Pancreas (tissue), 10 donors: ENCODE results near the gene TMEM214. TPM values are rescaled to one million over a fixed set of nuclear protein-coding genes. Genes with fewer than 3 reads are reported as not detected.

ENCODE experiments used
- ATAC-seq, 4 donors: fragments of 200-7000 bp; cut with Tn5 transposase; one replicate each; pipeline versions ENCODE4 v1.8.0 to v1.9.1; 2020; ENCODE audit warnings: mild to moderate bottlenecking in 4 of 4, moderate library complexity in 4 of 4
- DNase-seq, 6 donors: peaks; one replicate each; pipeline ENCODE4 v3.0.0-alpha.2; 2020
- FAIRE-seq: peaks from 2 replicates; lab custom pipeline; 2012; peaks lifted over from hg19 to GRCh38; lab: Jason Lieb, UNC
- H3K27ac ChIP-seq, 4 donors: fragments of 200-600 bp; sonication (generic); 1 replicate in 3 of 4; 2 replicates in 1 of 4; pipeline versions ENCODE4 v1.5.0 to v1.8.0; 2020
- H3K27me3 ChIP-seq, 4 donors: fragments of 200-600 bp; one replicate each; pipeline ENCODE4 v1.8.0; 2021
- H3K36me3 ChIP-seq, 3 donors: fragments of 200-600 bp; sonication (generic) in 1 of 3; one replicate each; pipeline versions ENCODE4 v1.5.0 to v1.8.0; 2020 to 2021
- H3K4me1 ChIP-seq, 3 donors: fragments of 200-600 bp; one replicate each; pipeline ENCODE4 v1.8.0; 2021
- H3K4me3 ChIP-seq, 4 donors: fragments of 200-600 bp; sonication (generic) in 2 of 4; one replicate each; pipeline versions ENCODE4 v1.5.0 to v1.8.0; 2020 to 2021
- H3K9me3 ChIP-seq, 4 donors: fragments of 200-600 bp; one replicate each; pipeline ENCODE4 v1.8.0; 2021
- WGBS, 2 donors: extraction: QIAGEN DNeasy Blood & Tissue Kit; methylation state at CpG; one replicate each; pipeline ENCODE4 v1.1.7; 2013; 5-methylcytosine and 5-hydroxymethylcytosine counted together
- intact Hi-C, 3 donors: fragments of 100-400 bp; cut with DNase I; formaldehyde crosslinking; loops; one replicate each; pipeline versions ENCODE4 v1.11.1 to v1.14.2; 2022
- polyA plus RNA-seq, 2 donors: library from polyadenylated mRNA; stranded (reverse); fragments of 200-250 nt; gene quantifications; one replicate each; pipeline ENCODE4 v1.2.3, GENCODE V29; 2013
- total RNA-seq, 6 donors: library from RNA; stranded (reverse); fragmentation: NEBNext Ultra II Directional in 4 of 6; extraction: Animal tissue kit (Norgen Biotek cat#: 25700) in 4 of 6; gene quantifications; one replicate each; pipeline versions ENCODE4 v1.2.1 to v1.2.4, GENCODE V29; 2021 to 2023
- TF ChIP-seq, protein P1 (sequence below), 4 donors: fragments of 200-600 bp; sonication (generic) in 3 of 4; IDR thresholded peaks; one replicate each; pipeline versions ENCODE4 v1.5.0 to v1.8.0; 2021; ENCODE audit warnings: antibody characterized with exemption in 4 of 4
- donor health status: healthy with polysubstance abuse.
- donor health status: DM: no; HTN: no; CAD: no; lungs with moderate emphysema.
- donor health status: DM: no; HTN: no; CAD: no.
- donor health status: control.
- donor health status: control.
- donor health status: Bipolar disorder and iron deficiency.
- donor health status: DM: yes; HTN: yes; CAD: no.
- donor health status: DM: no; HTN: no; CAD: no.
- donor health status: DM: no; HTN: no; CAD: no.
- donor health status: DM: yes; HTN: yes; CAD: no.

The TMEM214 gene
- total and polyA plus RNA-seq, 8 donors: 57.3 to 109 (median 64.6) TPM

DNA sequence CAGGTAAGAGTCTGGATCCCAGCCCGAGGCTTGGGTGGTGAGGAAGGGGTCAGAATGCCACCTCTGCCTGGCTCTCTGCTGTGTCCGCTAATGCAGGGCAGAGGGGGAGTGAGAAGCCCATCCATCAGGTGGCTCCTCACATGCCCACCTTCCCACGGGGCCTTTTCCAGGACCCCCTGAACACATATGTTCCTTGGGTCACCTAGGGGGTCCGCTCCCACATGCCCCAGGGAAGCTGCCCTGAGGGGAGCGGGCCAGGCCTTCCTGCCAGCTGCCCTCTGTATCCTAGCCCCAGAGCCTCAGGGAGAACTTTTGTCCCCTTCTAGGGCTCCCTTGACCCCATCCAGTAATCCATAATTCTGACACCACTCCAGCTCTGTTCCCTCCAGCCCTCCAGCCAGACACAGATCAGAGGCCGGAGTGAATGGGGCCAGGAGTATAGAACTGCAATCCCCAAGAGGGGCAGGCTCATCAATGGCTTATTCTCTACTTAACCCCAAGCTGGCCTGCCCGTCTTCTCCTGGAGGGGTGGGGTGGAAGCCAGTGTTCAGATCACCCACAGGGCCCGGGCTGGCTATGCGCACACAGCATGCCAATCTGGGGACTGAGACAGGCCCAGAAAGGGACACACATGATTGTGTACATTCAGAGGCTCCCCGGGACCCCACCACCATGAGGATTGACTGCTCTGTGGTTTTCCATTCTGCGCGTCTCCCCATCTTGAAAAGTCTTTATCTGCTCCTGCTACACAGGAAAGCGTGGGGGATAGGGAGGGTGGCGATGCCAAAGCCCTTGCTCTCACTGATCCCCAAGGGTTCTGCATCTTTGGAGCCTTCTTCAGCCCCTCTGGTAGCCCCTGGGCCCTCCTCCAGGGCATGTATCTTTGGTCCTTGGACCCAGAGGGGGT lies 46.7 kb downstream of the TMEM214 start:
- Histone ChIP-seq H3K27me3 (no peaks in the 10 kb centered on the region), H3K9me3 (no peaks in the 10 kb centered on the region), H3K27ac (no peak overlapping the region), H3K36me3 (no peaks in the 10 kb centered on the region), H3K4me1 (peaks cover 0 to 8% (median 0%) of the 10 kb centered on the region in 3 donors), H3K4me3 (peak overlapping the region in 2 of 4 donors; percentile 6 to 24)
- intact Hi-C loops: loop anchor here in 1 of 3 donors (10.0 kb wide), 1 partner anchor 115 kb away; no protein-coding TSS in a partner anchor
- DNase-seq (peak in 1 of 6 donors; percentile 50), ATAC-seq (no peak), FAIRE-seq (no peak)
- 76 to 80% methylated on average over 14 of the region's 14 CpGs for WGBS, 2 donors
- TF ChIP-seq, protein P1, sequence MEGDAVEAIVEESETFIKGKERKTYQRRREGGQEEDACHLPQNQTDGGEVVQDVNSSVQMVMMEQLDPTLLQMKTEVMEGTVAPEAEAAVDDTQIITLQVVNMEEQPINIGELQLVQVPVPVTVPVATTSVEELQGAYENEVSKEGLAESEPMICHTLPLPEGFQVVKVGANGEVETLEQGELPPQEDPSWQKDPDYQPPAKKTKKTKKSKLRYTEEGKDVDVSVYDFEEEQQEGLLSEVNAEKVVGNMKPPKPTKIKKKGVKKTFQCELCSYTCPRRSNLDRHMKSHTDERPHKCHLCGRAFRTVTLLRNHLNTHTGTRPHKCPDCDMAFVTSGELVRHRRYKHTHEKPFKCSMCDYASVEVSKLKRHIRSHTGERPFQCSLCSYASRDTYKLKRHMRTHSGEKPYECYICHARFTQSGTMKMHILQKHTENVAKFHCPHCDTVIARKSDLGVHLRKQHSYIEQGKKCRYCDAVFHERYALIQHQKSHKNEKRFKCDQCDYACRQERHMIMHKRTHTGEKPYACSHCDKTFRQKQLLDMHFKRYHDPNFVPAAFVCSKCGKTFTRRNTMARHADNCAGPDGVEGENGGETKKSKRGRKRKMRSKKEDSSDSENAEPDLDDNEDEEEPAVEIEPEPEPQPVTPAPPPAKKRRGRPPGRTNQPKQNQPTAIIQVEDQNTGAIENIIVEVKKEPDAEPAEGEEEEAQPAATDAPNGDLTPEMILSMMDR (IDR thresholded peaks at IDR 0.05): no peak

DNA sequence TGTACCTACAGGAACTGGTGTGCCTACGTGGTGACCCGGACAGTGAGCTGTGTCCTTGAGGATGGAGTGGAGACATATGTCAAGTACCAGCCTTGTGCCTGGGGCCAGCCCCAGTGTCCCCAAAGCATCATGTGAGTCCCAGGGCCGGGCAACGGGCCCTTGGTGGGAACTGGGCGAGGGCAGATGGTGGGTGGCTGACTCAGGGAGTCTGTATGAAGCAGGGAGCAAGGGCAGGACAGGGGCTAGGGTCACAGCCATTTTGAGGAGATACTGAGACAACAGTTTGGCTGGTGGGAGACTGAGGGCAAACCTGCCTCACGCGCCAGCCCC lies 47.3 kb downstream of the TMEM214 start:
- FAIRE-seq (no peak), DNase-seq (peak in 1 of 6 donors; percentile 73), ATAC-seq (no peak)
- H3K27me3 ChIP-seq: no peaks in the 10 kb centered on the region
- no peak overlapping the region for H3K27ac ChIP-seq
- peak overlapping the region in 1 of 4 donors; percentile 24 for H3K4me3 ChIP-seq
- H3K4me1 ChIP-seq: peaks cover 0 to 8% (median 0%) of the 10 kb centered on the region in 3 donors
- TF ChIP-seq, protein P1 (IDR thresholded peaks at IDR 0.05): no peak
- intact Hi-C loops: loop anchor here in 1 of 3 donors (10.0 kb wide), 1 partner anchor 115 kb away; no protein-coding TSS in a partner anchor
- 88% methylated on average over 7 of the region's 7 CpGs for WGBS, 2 donors
- H3K36me3 ChIP-seq: no peaks in the 10 kb centered on the region
- H3K9me3 ChIP-seq: no peaks in the 10 kb centered on the region

DNA sequence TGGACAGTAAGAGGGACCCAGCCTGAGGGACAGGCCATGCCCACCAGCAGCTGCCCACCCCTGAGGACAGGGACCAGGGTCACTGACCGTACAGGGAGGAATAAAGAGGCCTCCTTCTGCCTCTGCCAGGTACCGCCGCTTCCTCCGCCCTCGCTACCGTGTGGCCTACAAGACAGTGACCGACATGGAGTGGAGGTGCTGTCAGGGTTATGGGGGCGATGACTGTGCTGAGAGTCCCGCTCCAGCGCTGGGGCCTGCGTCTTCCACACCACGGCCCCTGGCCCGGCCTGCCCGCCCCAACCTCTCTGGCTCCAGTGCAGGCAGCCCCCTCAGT lies 47.8 kb downstream of the TMEM214 start:
- H3K4me3 ChIP-seq: peak overlapping the region in 1 of 4 donors; percentile 24

DNA sequence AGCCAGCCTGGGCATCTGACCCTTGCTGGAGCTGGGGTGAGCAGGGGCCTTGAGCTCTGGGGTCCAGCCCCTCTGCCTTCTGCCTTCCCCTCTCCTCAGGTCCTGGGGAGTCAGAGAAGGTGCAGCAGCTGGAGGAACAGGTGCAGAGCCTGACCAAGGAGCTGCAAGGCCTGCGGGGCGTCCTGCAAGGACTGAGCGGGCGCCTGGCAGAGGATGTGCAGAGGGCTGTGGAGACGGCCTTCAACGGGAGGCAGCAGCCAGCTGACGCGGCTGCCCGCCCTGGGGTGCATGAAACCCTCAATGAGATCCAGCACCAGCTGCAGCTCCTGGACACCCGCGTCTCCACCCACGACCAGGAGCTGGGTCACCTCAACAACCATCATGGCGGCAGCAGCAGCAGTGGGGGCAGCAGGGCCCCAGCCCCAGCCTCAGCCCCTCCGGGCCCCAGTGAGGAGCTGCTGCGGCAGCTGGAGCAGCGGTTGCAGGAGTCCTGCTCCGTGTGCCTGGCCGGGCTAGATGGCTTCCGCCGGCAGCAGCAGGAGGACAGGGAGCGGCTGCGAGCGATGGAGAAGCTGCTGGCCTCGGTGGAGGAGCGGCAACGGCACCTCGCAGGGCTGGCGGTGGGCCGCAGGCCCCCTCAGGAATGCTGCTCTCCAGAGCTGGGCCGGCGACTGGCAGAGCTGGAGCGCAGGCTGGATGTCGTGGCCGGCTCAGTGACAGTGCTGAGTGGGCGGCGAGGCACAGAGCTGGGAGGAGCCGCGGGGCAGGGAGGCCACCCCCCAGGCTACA lies 49.4 kb downstream of the TMEM214 start:
- Histone ChIP-seq H3K4me1 (peaks cover 0 to 13% (median 0%) of the 10 kb centered on the region in 3 donors), H3K4me3 (no peak overlapping the region), H3K27ac (no peak overlapping the region), H3K27me3 (no peaks in the 10 kb centered on the region), H3K9me3 (no peaks in the 10 kb centered on the region), H3K36me3 (no peaks in the 10 kb centered on the region)
- 86 to 89% methylated on average over 38 of the region's 38 CpGs for WGBS, 2 donors
- FAIRE-seq (no peak), DNase-seq (peak in 2 of 6 donors; percentile 51 to 81), ATAC-seq (no peak)
- TF ChIP-seq, protein P1 (IDR thresholded peaks at IDR 0.05): no peak
- intact Hi-C loops: loop anchor here in 1 of 3 donors (10.0 kb wide), 1 partner anchor 117 kb away; no protein-coding TSS in a partner anchor

More for the DNA sequence above, 47.8 kb downstream of the TMEM214 start:
- ATAC-seq (no peak), FAIRE-seq (no peak), DNase-seq (peak in 1 of 6 donors; percentile 74)
- WGBS, 2 donors: 90 to 95% methylated on average over 14 of the region's 14 CpGs
- no peak overlapping the region for H3K27ac ChIP-seq
- H3K4me1 ChIP-seq: peaks cover 0 to 12% (median 0%) of the 10 kb centered on the region in 3 donors
- no peaks in the 10 kb centered on the region for H3K36me3 ChIP-seq
- H3K27me3 ChIP-seq: no peaks in the 10 kb centered on the region
- no peaks in the 10 kb centered on the region for H3K9me3 ChIP-seq
- intact Hi-C loops: loop anchor here in 1 of 3 donors (10.0 kb wide), 1 partner anchor 116 kb away; no protein-coding TSS in a partner anchor
- TF ChIP-seq, protein P1 (IDR thresholded peaks at IDR 0.05): no peak
